GM18907 (cell line): ENCODE data around the gene USPL1.
"Not testable (repeated sequence)": the region's sequence is repeated elsewhere in the genome, so short reads cannot be mapped to it uniquely, and the experiment has no call there.

Experiments used
- ATAC-seq: cut with Tn5 transposase; IDR thresholded peaks from one replicate; pipeline ENCODE4 v1.9.1; 2021; ENCODE audit warnings: mild to moderate bottlenecking, moderate library complexity; ENCODE audit not compliant: unreplicated experiment

USPL1 gene

GRCh38 chr13:30615866-30616541, 1.7 kb upstream of the USPL1 start:
- ATAC-seq = no peak

GRCh38 chr13:30616927-30617314, 799 bp upstream of the USPL1 start:
- peak; percentile 25 for ATAC-seq

- peak; percentile 7 for ATAC-seq
These were observed 638 bp downstream of the USPL1 start for GRCh38 chr13:30618186-30618929.

GRCh38 chr13:30618930-30619279, 1.2 kb downstream of the USPL1 start:
- no peak for ATAC-seq

GRCh38 chr13:30619731-30620130, 2.0 kb downstream of the USPL1 start:
- no peak for ATAC-seq

GRCh38 chr13:30620941-30621340, 3.2 kb downstream of the USPL1 start:
- ATAC-seq = no peak

GRCh38 chr13:30622551-30622950, 4.8 kb downstream of the USPL1 start:
- no peak for ATAC-seq

- ATAC-seq = no peak
These were observed 5.7 kb downstream of the USPL1 start for GRCh38 chr13:30623392-30623791.

GRCh38 chr13:30624630-30625029, 6.9 kb downstream of the USPL1 start:
- ATAC-seq = no peak

- ATAC-seq = no peak
These were observed 11.8 kb downstream of the USPL1 start for GRCh38 chr13:30629527-30629926.

- ATAC-seq = no peak
These were observed 16.1 kb downstream of the USPL1 start for GRCh38 chr13:30633861-30634260.

GRCh38 chr13:30634838-30635237, 17.1 kb downstream of the USPL1 start:
- ATAC-seq = no peak

GRCh38 chr13:30638301-30638700, 20.6 kb downstream of the USPL1 start:
- ATAC-seq = no peak

- ATAC-seq = no peak
These were observed 22.0 kb downstream of the USPL1 start for GRCh38 chr13:30639671-30640070.

GRCh38 chr13:30641173-30641572, 23.5 kb downstream of the USPL1 start:
- not testable (repeated sequence) for ATAC-seq

- no peak for ATAC-seq
These were observed 27.9 kb downstream of the USPL1 start for GRCh38 chr13:30645629-30646028.

- ATAC-seq = no peak
These were observed 29.7 kb downstream of the USPL1 start for GRCh38 chr13:30647420-30647819.

GRCh38 chr13:30647824-30648521, 30.3 kb downstream of the USPL1 start:
- ATAC-seq = no peak

- ATAC-seq = no peak
These were observed 30.8 kb downstream of the USPL1 start for GRCh38 chr13:30648522-30649012.

- ATAC-seq = not testable (repeated sequence)
These were observed 33.9 kb downstream of the USPL1 start for GRCh38 chr13:30651648-30652047.

GRCh38 chr13:30652746-30653386, 35.1 kb downstream of the USPL1 start:
- ATAC-seq = no peak
